Measurements from ENCODE around the gene PTPRD.

Gene PTPRD

DNA sequence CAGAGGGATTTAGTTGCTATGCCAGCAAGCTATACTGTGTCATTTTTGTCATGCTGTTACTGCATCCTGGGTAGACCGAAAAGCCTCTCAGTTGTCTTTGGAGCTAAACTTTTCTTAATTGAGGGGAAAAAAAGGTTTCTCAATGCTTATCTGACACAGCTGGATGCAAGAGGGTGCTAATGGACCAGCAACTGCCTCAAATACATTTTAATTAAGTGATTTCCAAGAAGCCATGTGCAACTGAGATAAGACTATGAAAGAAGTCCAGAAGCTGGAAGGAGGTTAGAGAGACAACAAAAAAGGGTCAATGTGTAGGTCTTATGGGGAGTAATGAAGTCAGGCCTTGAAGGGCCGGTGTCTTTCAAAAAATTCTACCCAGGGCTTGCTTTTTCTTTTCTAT is 2347.5 kb downstream of the PTPRD start:
- DNase-seq, result no peak
